K562 (cell line): Measurements from ENCODE around the gene DRP2. TPM values are rescaled to one million over a fixed set of nuclear protein-coding genes. Genes with fewer than 3 reads are reported as not detected.

Source experiments
- CREB3 ChIP-seq: fragments of 450-650 bp; conservative IDR thresholded peaks from 2 replicates; pipeline ENCODE4 v1.6.1; 2016; ENCODE audit warnings: missing genetic modification characterization, low read depth, mild to moderate bottlenecking, missing compliant biosample characterization, moderate library complexity
- ETS2 ChIP-seq: IDR thresholded peaks from 2 replicates; pipeline ENCODE4 v1.6.1; 2016; ENCODE audit warnings: borderline replicate concordance, missing genetic modification characterization, mild to moderate bottlenecking, moderate library complexity, missing compliant biosample characterization; ENCODE audit not compliant: poor library complexity, severe bottlenecking
- L3MBTL2 ChIP-seq: fragments of 450-650 bp; IDR thresholded peaks from 2 replicates; pipeline ENCODE4 v1.6.1; 2016; ENCODE audit warnings: mild to moderate bottlenecking, moderate library complexity
- NFXL1 ChIP-seq: fragments of 450-650 bp; formaldehyde crosslinking; IDR thresholded peaks from 2 replicates; pipeline ENCODE4 v1.4.0; 2021; ENCODE audit warnings: mild to moderate bottlenecking
- PHTF2 ChIP-seq: fragments of 250-450 bp; sonication (Bioruptor Pico); IDR thresholded peaks from 2 replicates; pipeline ENCODE4 v1.5.0; 2021; ENCODE audit warnings: mild to moderate bottlenecking
- SMAD2 ChIP-seq: fragments of 150-350 bp; IDR thresholded peaks from 2 replicates; pipeline ENCODE4 v1.6.1; 2014; ENCODE audit warnings: low read depth, mild to moderate bottlenecking, low read length
- USF1 ChIP-seq: sonication (generic); formaldehyde crosslinking; IDR thresholded peaks from 2 replicates; pipeline ENCODE4 v1.9.0; 2022; ENCODE audit warnings: mild to moderate bottlenecking, missing genetic modification reagents
- ZBTB43 ChIP-seq: sonication (generic); formaldehyde crosslinking; IDR thresholded peaks from 2 replicates; pipeline ENCODE4 v1.8.0; 2023; ENCODE audit warnings: mild to moderate bottlenecking, missing genetic modification reagents
- ZNF263 ChIP-seq: sonication (generic); formaldehyde crosslinking; IDR thresholded peaks from 2 replicates; pipeline ENCODE4 v1.8.0; 2022; ENCODE audit warnings: mild to moderate bottlenecking, missing genetic modification reagents, borderline replicate concordance
- ZNF518B ChIP-seq: fragments of 250-450 bp; sonication (Bioruptor Pico); IDR thresholded peaks from 2 replicates; pipeline ENCODE4 v1.5.0; 2021; ENCODE audit warnings: mild to moderate bottlenecking, moderate library complexity
- ZNF639 ChIP-seq, 2 experiments: fragments of 200-800 bp in 1 of 2; sonication (Bioruptor generic) in 1 of 2; sonication (generic) in 1 of 2; formaldehyde crosslinking in 1 of 2; IDR thresholded peaks in 1 of 2; conservative IDR thresholded peaks in 1 of 2; 2 replicates each; pipeline versions ENCODE4 v1.5.0 to v1.6.1; 2016 to 2020; ENCODE audit warnings: missing compliant biosample characterization in 1 of 2, missing genetic modification characterization in 1 of 2, missing genetic modification reagents in 1 of 2
- polyA plus RNA-seq, 8 experiments: library from polyadenylated mRNA; depleted of rRNA in 4 of 8; stranded (reverse) in 5 of 8; unstranded in 3 of 8; fragments of >200 nt; fragmentation: Nextera tagmentation in 2 of 8; fragmentation: Illumina TruSeq in 1 of 8; extraction: Ambion mirVana in 2 of 8; extraction: Trizol in 1 of 8; gene quantifications; 2 replicates each; pipeline versions ENCODE4 v1.2.1 to v1.2.3, GENCODE V29; 2011 to 2014; ENCODE audit warnings: inconsistent platforms in 1 of 8, missing spikeins in 1 of 8
- total RNA-seq, 7 experiments: library from RNA; depleted of rRNA in 6 of 7; stranded (reverse); fragments of >200 nt in 6 of 7; fragmentation: Illumina TruSeq in 2 of 7; extraction: Trizol in 2 of 7; gene quantifications; 2 replicates each; pipeline versions ENCODE4 v1.2.1 to v1.2.3, GENCODE V29; 2011 to 2021; ENCODE audit warnings: low replicate concordance in 1 of 7

DRP2 gene
- total and polyA plus RNA-seq, 9 of the 15 experiments (the other 6 are each of a cell fraction or from before 2014, with no cell fraction given) = 0.01 to 0.30 (median 0.15) TPM

GRCh38 chrX:101208152-101208905, 11.3 kb upstream of the DRP2 start (continued):
- TF ChIP-seq ZNF639 (CRISPR knock-in tag; conservative IDR thresholded peaks at IDR 0.05 in 1 of 2, IDR thresholded peaks at IDR 0.05 in 1 of 2) (no peak), USF1 (CRISPR knock-in tag) (no peak), ZNF263 (no peak), CREB3 (tag) (no peak), NFXL1 (CRISPR knock-in tag) (no peak), ETS2 (tag) (no peak), L3MBTL2 (no peak), ZNF518B (CRISPR knock-in tag) (no peak), ZBTB43 (CRISPR knock-in tag) (no peak), SMAD2 (no peak), PHTF2 (no peak)
